Upper lobe of left lung (tissue), 4 donors: ENCODE measurements around the gene DOCK6.

Experiments used
- CTCF ChIP-seq, 6 experiments: fragments of 450-650 bp in 4 of 6; fragments of 200-600 bp in 2 of 6; sonication (generic) in 2 of 6; IDR thresholded peaks; one replicate each; pipeline ENCODE4 v1.5.1; 2016 to 2019; ENCODE audit warnings: antibody characterized with exemption in 6 of 6
- EP300 ChIP-seq, 4 donors: sonication (generic); formaldehyde crosslinking; IDR thresholded peaks; one replicate each; pipeline ENCODE4 v1.5.1; 2017; ENCODE audit warnings: antibody characterized with exemption in 4 of 4, control low read depth in 2 of 4
- POLR2A ChIP-seq, 4 donors: fragments of 450-650 bp; IDR thresholded peaks; one replicate each; pipeline ENCODE4 v1.5.1; 2016 to 2017; ENCODE audit warnings: antibody characterized with exemption in 4 of 4, mild to moderate bottlenecking in 2 of 4
- POLR2AphosphoS5 ChIP-seq, 2 donors: sonication (generic); formaldehyde crosslinking; IDR thresholded peaks; one replicate each; pipeline ENCODE4 v1.5.1; 2017; ENCODE audit warnings: antibody characterized with exemption in 2 of 2

- TF ChIP-seq CTCF (IDR thresholded peaks at IDR 0.05) (no peak), EP300 (IDR thresholded peaks at IDR 0.05) (no peak), POLR2AphosphoS5 (IDR thresholded peaks at IDR 0.05) (no peak), POLR2A (IDR thresholded peaks at IDR 0.05) (no peak)
These were observed 64.2 kb downstream of the DOCK6 start for GRCh38 chr19:11198175-11198534.
